ENCODE data around the gene SSX2IP.
"Not testable (repeated sequence)": the region's sequence is repeated elsewhere in the genome, so short reads cannot be mapped to it uniquely, and the experiment has no call there.

Gene SSX2IP, protein sequence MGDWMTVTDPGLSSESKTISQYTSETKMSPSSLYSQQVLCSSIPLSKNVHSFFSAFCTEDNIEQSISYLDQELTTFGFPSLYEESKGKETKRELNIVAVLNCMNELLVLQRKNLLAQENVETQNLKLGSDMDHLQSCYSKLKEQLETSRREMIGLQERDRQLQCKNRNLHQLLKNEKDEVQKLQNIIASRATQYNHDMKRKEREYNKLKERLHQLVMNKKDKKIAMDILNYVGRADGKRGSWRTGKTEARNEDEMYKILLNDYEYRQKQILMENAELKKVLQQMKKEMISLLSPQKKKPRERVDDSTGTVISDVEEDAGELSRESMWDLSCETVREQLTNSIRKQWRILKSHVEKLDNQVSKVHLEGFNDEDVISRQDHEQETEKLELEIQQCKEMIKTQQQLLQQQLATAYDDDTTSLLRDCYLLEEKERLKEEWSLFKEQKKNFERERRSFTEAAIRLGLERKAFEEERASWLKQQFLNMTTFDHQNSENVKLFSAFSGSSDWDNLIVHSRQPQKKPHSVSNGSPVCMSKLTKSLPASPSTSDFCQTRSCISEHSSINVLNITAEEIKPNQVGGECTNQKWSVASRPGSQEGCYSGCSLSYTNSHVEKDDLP

DNA sequence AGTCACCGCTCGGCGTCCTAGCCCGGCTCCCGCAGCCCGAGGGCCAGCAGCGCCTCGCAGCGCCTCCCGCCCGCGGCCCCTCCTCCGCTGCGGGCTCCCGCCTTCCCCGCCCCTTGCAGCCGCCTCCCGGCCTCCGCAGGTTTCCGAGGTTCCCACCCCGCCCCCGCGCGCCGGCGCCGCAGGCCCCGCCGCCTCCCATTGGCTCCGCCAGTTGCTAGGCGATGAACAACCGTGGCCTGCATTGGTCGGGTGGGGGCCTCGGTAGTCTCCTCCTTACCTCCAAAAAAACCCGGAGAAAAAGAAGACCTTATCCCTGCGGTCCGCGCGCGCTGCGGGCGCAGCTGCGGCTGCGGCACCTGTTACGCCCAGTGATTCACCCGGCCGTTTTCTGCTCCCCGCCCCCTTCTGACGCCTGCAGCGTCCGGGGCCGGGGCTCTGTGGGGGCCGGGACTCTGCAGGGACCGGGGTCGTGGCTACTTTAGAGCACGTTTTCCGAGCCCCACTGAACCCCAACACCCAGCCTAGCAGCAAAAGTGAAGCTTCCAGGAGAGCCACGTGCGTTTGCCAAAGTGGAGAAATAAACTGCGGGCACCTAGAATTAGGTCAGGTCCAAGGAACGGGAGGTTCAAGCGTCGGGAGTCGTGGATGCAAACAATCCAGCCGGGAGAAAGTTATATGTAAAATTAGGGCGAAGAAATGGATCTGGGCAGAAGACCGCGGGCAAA lies at the start of gene SSX2IP:
Gene SSX2IP (minus strand): TSS at position 65 of the 725 bp plus-strand sequence. CDS start 19,242 bp downstream, outside the sequence.
- H3K9me3 Mint-ChIP-seq: no peaks in the 10 kb centered on the region
- peak within 1 kb of the TSS; percentile 92 for H3K4me3 Mint-ChIP-seq
- H3K4me1 Mint-ChIP-seq (ENCODE audit: low read depth): peaks cover 44% of the 10 kb centered on the region
- peaks cover 5% of the 10 kb centered on the region for H3K36me3 Mint-ChIP-seq (ENCODE audit: low read depth)
- H3K27ac Mint-ChIP-seq: peak within 1 kb of the TSS; percentile 95
- peaks cover 3% of the 10 kb centered on the region for H3K27me3 Mint-ChIP-seq (ENCODE audit: low read depth)

DNA sequence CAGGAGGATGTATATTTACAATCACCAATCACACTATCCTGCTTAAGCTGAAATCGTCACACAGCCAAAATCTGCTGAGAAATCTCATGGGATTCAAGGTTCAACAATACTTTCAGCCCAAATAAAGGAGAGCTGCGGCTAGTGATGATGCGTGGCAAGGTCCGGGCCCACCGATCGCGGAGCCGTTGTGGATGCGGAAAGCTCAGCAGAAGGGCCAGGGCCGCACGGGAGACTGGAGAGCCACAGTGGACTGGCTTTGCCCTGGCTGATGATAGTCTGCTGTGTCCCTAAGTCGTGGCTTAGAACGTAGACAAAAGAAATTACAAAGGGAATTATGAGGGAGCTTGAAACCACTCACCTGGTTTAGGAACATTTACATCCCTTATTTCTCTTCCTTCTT lies 48.0 kb upstream of the SSX2IP start:
- no peak overlapping the region for H3K27ac Mint-ChIP-seq
- H3K36me3 Mint-ChIP-seq (ENCODE audit: low read depth): no peaks in the 10 kb centered on the region

DNA sequence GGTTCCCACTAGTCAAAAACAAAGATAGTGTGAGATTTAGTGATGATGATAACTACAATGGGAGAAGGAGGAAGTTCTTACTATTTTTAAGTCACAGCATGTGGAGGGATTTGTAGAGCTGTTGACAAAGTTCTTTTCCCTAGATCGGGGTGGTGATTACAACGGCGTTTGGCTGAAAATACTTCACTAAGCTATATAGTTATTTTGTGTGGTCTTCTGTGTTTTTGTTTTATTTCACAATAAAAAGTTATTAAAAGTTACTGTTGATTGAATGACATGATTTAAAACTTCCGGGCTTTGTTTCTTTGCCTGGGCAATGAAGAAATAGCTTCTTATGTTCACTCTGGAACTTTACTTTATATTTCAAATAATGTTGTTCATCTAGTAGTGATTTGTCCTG lies 47.3 kb upstream of the SSX2IP start:
- H3K36me3 Mint-ChIP-seq (ENCODE audit: low read depth): no peaks in the 10 kb centered on the region
- no peaks in the 10 kb centered on the region for H3K9me3 Mint-ChIP-seq
- no peaks in the 10 kb centered on the region for H3K4me1 Mint-ChIP-seq (ENCODE audit: low read depth)
- H3K27ac Mint-ChIP-seq: no peak overlapping the region
- no peak overlapping the region for H3K4me3 Mint-ChIP-seq
- H3K27me3 Mint-ChIP-seq (ENCODE audit: low read depth): peaks cover 33% of the 10 kb centered on the region

More for the DNA sequence above, 48.0 kb upstream of the SSX2IP start:
- H3K27me3 Mint-ChIP-seq (ENCODE audit: low read depth): peaks cover 33% of the 10 kb centered on the region
- no peaks in the 10 kb centered on the region for H3K4me1 Mint-ChIP-seq (ENCODE audit: low read depth)
- H3K9me3 Mint-ChIP-seq: no peaks in the 10 kb centered on the region
- H3K4me3 Mint-ChIP-seq: no peak overlapping the region

DNA sequence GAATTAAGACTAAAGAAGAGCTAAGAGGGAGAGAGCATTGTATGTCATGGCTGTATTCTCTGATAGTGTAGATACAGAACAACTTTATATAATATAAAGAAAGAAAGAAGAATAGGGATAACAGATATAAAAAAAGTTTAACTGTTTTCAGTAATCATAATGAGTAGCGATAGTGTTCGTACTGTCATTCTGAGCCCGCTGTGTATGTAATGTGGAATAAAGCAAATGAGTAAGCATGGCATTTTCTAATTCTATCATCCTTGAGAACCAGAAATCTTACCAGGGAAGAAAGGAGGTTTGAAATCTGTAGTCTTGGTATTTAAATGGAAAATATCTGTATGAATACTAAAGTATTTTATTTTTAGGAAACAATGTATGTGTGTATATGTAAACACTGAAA lies 46.7 kb upstream of the SSX2IP start:
- no peaks in the 10 kb centered on the region for H3K4me1 Mint-ChIP-seq (ENCODE audit: low read depth)
- H3K27ac Mint-ChIP-seq: no peak overlapping the region
- no peaks in the 10 kb centered on the region for H3K36me3 Mint-ChIP-seq (ENCODE audit: low read depth)
- no peak overlapping the region for H3K4me3 Mint-ChIP-seq
- peaks cover 37% of the 10 kb centered on the region for H3K27me3 Mint-ChIP-seq (ENCODE audit: low read depth)
- no peaks in the 10 kb centered on the region for H3K9me3 Mint-ChIP-seq

DNA sequence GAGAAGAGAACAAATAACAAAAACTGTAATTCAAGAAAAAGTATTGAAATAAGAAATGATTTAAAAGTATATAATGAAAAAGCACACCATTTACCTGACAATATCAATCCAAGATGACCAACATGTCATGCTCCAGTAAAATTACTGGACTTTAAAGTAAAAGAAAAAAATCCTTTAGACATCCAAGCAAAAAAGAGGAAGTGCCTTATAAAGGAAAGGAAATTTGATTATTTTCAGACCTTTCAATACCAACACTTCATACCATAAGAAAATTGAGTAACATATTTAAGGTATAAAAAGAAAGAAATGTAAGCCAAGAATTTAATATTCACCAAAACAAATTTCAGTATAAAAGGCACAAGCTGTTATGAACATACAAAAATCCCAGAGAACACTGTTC lies 46.2 kb upstream of the SSX2IP start:
- H3K36me3 Mint-ChIP-seq (ENCODE audit: low read depth): no peaks in the 10 kb centered on the region
- no peak overlapping the region for H3K27ac Mint-ChIP-seq
- H3K9me3 Mint-ChIP-seq: no peaks in the 10 kb centered on the region
- H3K27me3 Mint-ChIP-seq (ENCODE audit: low read depth): peaks cover 40% of the 10 kb centered on the region
- H3K4me1 Mint-ChIP-seq (ENCODE audit: low read depth): no peaks in the 10 kb centered on the region
- H3K4me3 Mint-ChIP-seq: no peak overlapping the region

DNA sequence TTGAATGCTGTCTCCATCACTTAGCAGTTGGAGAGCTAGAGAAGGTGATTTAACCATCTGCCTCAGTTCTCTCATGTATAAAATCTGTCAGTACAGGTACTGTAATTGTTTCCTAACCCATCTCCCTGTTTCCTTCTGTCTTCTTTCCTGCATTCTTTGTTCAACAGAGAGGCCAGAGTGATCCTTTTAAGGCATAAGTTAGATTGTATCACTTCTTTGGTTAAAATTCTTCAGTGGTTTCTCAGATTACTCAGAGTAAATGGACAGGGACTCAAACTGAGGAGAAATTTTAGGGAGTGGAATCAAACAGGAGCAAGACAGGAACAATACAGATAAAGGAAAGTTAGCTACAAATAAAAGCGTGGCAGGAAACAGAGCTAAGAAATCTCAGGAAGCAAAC lies 45.2 kb upstream of the SSX2IP start:
- H3K4me3 Mint-ChIP-seq: no peak overlapping the region
- no peak overlapping the region for H3K27ac Mint-ChIP-seq
- no peaks in the 10 kb centered on the region for H3K36me3 Mint-ChIP-seq (ENCODE audit: low read depth)
- no peaks in the 10 kb centered on the region for H3K9me3 Mint-ChIP-seq
- H3K4me1 Mint-ChIP-seq (ENCODE audit: low read depth): no peaks in the 10 kb centered on the region
- H3K27me3 Mint-ChIP-seq (ENCODE audit: low read depth): peaks cover 46% of the 10 kb centered on the region

DNA sequence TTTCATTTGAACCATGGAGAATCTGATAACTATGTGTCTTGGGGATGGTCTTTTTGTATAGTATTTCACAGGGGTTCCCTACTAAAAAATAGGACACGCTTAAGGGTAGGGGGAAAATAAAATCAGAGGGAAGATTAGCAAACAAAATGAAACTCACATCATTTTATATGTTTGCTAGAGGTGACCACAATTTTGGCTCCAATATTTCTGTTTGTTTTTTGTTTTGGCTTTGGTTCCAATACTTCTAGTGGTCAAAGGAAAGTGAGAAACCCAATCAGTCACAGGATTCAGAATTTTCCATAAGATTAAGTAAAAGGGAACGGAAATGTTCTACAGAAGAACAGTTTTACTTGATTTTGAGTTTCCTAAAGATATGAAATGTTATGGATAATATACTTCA lies 42.3 kb upstream of the SSX2IP start:
- H3K4me3 Mint-ChIP-seq: no peak overlapping the region
- no peaks in the 10 kb centered on the region for H3K36me3 Mint-ChIP-seq (ENCODE audit: low read depth)
- H3K9me3 Mint-ChIP-seq: no peaks in the 10 kb centered on the region
- H3K27me3 Mint-ChIP-seq (ENCODE audit: low read depth): peaks cover 67% of the 10 kb centered on the region
- no peaks in the 10 kb centered on the region for H3K4me1 Mint-ChIP-seq (ENCODE audit: low read depth)
- H3K27ac Mint-ChIP-seq: no peak overlapping the region

DNA sequence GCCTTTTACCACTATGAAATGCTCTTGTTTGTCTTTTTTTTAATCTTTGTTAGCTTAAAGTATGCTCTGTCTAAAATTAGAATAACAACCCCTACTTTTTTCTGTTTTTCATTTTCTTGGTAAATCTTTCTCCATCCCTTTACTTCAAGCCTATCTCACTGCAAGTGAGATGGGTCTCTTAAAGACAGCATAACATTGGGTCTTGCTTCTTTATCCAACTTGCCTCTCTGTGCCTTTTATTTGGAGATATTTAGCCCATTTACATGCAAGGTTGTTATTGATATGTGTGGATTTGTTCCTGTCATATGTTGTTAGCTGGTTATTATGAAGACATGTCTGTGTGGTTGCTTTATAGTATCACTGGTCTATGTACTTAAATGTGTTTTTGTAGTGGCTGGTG lies 41.3 kb upstream of the SSX2IP start:
- H3K27me3 Mint-ChIP-seq (ENCODE audit: low read depth): peaks cover 63% of the 10 kb centered on the region
- H3K9me3 Mint-ChIP-seq: no peaks in the 10 kb centered on the region
- no peaks in the 10 kb centered on the region for H3K36me3 Mint-ChIP-seq (ENCODE audit: low read depth)
- H3K27ac Mint-ChIP-seq: no peak overlapping the region
- no peak overlapping the region for H3K4me3 Mint-ChIP-seq
- H3K4me1 Mint-ChIP-seq (ENCODE audit: low read depth): no peaks in the 10 kb centered on the region

DNA sequence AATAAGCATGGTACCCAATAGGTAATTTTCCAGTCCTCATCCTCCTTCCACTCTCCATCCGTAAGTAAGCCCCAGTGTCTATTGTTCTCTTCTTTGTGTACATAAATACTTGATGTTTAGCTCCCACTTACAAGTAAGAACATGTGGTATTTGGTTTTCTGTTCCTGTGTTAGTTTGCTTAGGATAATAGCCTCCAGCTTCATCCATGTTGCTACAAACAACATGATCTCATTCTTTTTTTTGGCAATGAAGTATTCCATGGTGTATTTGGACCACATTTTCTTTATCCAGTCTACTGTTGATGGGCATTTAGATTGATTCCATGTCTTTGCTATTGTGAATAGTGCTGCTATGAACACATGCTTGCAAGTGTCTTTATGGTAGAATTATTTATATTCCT lies 37.5 kb upstream of the SSX2IP start:
- not testable (repeated sequence) for H3K9me3 Mint-ChIP-seq; H3K4me1 Mint-ChIP-seq (ENCODE audit: low read depth); H3K4me3 Mint-ChIP-seq; H3K36me3 Mint-ChIP-seq (ENCODE audit: low read depth); H3K27ac Mint-ChIP-seq
- H3K27me3 Mint-ChIP-seq (ENCODE audit: low read depth): peaks cover 48% of the 10 kb centered on the region

DNA sequence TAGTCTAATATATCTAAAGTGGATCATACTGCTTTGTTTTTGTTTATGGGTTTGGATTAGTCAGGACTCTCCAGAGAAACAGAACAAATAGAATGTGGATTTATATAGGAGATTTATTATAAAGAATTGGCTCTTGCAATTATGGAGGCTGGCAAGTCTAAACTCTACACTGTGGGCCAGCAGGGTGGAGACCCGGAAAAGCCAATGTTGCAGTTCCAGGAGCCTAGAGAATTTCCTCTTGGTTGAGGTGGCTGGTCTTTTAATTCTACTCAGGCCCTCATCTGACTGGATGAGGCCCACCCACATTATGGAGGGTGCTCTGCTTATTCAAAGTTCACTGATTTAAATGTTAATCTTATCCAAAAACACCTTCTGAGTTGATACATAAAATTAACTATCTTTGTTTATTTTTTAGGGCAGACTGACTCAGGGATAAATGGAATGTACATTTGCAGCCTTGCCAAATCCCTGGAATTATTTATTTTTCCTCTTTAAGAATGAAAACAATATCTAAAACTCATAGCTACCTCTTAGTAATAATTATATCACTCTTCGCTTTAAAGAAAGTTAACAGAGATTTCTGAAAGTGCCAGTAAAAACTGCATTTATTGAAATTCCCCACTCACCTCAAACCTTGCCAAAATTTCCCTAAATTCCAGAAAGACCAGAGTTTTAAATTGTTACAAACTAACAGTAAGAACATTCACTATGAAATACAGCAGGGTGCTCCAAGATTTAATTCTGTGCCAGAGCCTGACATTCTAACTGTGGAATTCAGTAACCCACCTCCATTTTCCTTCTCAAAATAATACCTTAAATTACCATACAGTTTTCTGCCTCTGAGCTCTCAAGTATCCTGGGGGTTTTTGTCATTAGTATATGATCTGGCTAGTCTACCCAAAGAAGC lies 36.6 kb upstream of the SSX2IP start:
- Mint-ChIP-seq H3K4me3 (no peak overlapping the region), H3K36me3 (ENCODE audit: low read depth) (no peaks in the 10 kb centered on the region), H3K27me3 (ENCODE audit: low read depth) (peaks cover 47% of the 10 kb centered on the region), H3K4me1 (ENCODE audit: low read depth) (peaks cover 1% of the 10 kb centered on the region), H3K27ac (no peak overlapping the region), H3K9me3 (no peaks in the 10 kb centered on the region)

DNA sequence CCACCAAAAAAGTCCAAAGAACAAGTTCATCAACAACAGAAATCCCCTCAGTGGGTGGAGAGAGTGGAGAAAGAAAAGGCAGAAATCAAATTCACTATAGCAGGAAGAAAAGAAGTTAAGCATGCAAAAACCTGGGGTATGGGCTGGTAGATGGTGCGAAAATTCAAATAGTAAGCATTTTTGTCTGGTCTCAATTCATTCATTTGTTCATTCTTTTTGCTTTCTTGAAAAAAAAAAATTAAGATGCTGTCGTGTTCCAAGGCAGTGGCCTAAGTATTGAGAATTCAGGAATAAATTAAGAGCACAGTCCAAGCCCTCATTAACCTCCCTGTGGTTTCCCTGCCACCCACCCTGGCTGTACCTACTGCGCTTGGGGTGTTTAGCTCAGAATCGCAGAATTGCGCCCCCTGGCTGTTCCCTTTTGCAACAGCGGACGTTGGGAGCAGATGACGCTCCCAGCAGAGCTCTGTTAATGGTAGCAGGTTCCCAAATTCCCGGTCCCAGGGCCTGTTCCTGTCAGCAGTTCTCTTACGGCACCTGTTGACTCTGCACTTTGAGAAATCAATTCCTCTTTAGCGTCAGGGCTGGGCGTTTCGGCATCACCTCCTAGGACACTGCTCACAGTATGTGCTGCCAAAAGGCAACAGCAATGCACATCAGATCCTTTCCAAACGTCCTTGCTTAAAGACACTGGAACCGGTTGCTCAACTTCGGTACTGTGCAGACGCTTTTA lies 34.0 kb upstream of the SSX2IP start:
- H3K4me1 Mint-ChIP-seq (ENCODE audit: low read depth): peaks cover 2% of the 10 kb centered on the region
- no peak overlapping the region for H3K4me3 Mint-ChIP-seq
- no peak overlapping the region for H3K27ac Mint-ChIP-seq
- peaks cover 26% of the 10 kb centered on the region for H3K27me3 Mint-ChIP-seq (ENCODE audit: low read depth)
- no peaks in the 10 kb centered on the region for H3K36me3 Mint-ChIP-seq (ENCODE audit: low read depth)
- no peaks in the 10 kb centered on the region for H3K9me3 Mint-ChIP-seq

DNA sequence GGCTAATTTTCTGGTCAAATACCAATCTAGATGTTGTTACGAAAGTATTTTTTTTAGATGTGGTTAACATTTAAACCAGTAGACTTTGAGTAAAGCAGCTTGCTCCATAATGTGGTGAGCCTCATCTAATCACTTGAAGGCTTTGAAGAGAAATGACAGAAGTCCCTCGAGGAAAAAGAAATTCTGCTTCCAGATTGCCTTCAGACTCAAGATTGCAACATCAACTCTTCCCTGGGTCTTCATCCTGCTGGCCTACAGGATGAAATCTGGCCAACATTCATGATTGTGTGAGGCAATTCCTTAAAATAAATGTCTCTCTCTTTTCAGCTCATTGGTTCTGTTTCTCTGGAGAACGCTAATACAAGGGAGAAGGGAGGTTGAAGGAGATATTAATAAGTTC lies 32.5 kb upstream of the SSX2IP start:
- Mint-ChIP-seq H3K4me1 (ENCODE audit: low read depth) (peaks cover 2% of the 10 kb centered on the region), H3K27me3 (ENCODE audit: low read depth) (peaks cover 11% of the 10 kb centered on the region), H3K9me3 (no peaks in the 10 kb centered on the region), H3K4me3 (no peak overlapping the region), H3K36me3 (ENCODE audit: low read depth) (no peaks in the 10 kb centered on the region), H3K27ac (no peak overlapping the region)

DNA sequence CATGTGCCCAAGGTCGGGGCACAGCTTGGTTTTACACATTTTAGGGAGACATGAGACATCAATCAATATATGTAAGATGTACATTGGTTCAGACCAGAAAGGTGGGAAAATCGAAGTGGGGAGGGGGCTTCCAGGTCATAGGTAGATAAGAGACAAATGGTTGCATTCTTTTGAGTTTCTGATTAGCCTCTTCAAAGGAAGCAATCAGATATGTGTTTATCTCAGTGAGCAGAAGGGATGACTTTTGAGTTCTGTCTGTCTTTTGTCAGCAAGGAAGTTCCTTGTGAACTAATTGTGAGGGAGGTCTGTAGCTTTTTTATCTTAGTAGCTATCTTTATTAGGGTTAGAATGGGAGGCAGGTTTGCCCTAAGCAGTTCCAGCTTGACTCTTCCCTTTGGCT lies 31.6 kb upstream of the SSX2IP start:
- not testable (repeated sequence) for H3K4me1 Mint-ChIP-seq (ENCODE audit: low read depth); H3K4me3 Mint-ChIP-seq; H3K27ac Mint-ChIP-seq; H3K36me3 Mint-ChIP-seq (ENCODE audit: low read depth); H3K9me3 Mint-ChIP-seq; H3K27me3 Mint-ChIP-seq (ENCODE audit: low read depth)

DNA sequence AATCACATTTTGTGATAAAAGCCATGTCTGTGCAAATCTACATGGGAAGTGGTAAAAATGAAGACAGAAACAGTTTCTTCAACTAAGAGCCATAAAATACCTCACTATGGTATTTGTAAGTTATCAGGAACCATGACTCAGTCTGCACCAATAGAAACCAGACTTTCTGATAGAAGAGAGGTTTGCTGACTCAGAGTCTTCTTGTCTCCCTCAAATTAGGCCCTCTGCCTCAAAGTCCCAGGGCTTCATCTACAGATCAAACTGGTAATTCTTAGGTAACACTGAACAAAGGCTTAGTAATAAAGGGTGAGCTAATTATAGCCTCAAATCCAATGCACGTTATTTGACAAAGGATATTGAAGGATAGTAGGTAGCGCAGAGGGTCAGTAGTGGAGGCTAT lies 30.9 kb upstream of the SSX2IP start:
- Mint-ChIP-seq H3K9me3 (no peaks in the 10 kb centered on the region), H3K4me1 (ENCODE audit: low read depth) (peaks cover 2% of the 10 kb centered on the region), H3K27ac (no peak overlapping the region), H3K36me3 (ENCODE audit: low read depth) (no peaks in the 10 kb centered on the region), H3K27me3 (ENCODE audit: low read depth) (peaks cover 4% of the 10 kb centered on the region), H3K4me3 (no peak overlapping the region)
